Fibroblast of villous mesenchyme (primary cell): Measurements from ENCODE around the gene DOCK9. TPM values are rescaled to one million over a fixed set of nuclear protein-coding genes. Genes with fewer than 3 reads are reported as not detected.
A peak's percentile ranks its signal among the peaks of the same experiment; 100 is the strongest.

Experiments used
- DNase-seq: peaks from one replicate; pipeline ENCODE4 v3.0.0-alpha.2; 2010; ENCODE audit warnings: low read depth
- H3K4me3 ChIP-seq: 2 replicates; pipeline ENCODE4 v1.5.1; 2011; ENCODE audit warnings: low read depth, mild to moderate bottlenecking, low read length
- CTCF ChIP-seq: IDR thresholded peaks from 2 replicates; pipeline ENCODE4 v1.5.1; 2012; ENCODE audit warnings: low read depth, mild to moderate bottlenecking, low read length; ENCODE audit not compliant: insufficient read depth
- total RNA-seq: library from RNA; depleted of rRNA; stranded (reverse); fragments of >200 nt; gene quantifications from 2 replicates; pipeline ENCODE4 v1.2.3, GENCODE V29; 2012

The DOCK9 gene
- total RNA-seq, 1 donor: 14.7 TPM

DNA sequence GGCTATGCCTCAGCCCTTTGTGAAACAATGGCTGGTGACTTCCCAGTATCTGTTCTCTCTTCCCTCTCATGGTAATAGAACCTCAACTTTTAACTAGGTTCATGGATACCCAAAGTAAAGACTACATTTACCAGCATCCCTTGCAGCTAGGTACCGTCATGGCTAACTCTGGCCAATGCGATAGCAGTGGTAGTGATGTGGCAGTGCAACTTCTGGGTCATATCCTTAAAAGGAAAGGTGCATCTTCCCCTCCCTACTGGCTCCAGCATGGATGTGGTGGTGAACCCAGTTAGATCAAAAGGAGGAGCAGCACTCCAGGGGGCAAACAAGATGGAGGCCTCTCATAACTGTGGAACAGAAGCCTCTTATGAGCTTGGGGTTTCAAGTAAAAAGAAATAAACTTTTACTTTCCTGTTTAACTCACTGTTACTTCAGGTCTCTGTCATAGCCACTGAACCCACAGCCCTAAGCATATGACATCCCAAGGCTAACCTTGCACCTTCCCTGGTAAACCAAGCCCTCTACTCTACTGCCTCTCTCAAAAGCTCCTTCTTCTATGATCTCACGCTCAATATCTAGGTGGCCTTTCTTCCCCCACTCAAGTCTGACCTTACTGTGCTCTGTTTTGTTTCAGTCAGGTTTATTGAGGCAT lies 104.4 kb downstream of the DOCK9 start:
- TF ChIP-seq CTCF: no peak
- no peak for DNase-seq
- H3K4me3 ChIP-seq: no peak overlapping the region

GRCh38 chr13:98871727-98872126 lies 106.1 kb downstream of the DOCK9 start:
- no peak for DNase-seq
- no peak for TF ChIP-seq CTCF
- H3K4me3 ChIP-seq: no peak overlapping the region

- no peak overlapping the region for H3K4me3 ChIP-seq
- peak; percentile 23 for TF ChIP-seq CTCF
- DNase-seq: no peak
These were observed 108.3 kb downstream of the DOCK9 start for GRCh38 chr13:98869408-98870090.

- no peak for DNase-seq
- H3K4me3 ChIP-seq: no peak overlapping the region
- TF ChIP-seq CTCF: no peak
These were observed 108.9 kb downstream of the DOCK9 start for GRCh38 chr13:98868932-98869331.

GRCh38 chr13:98866882-98867281 lies 111.0 kb downstream of the DOCK9 start:
- DNase-seq: no peak
- H3K4me3 ChIP-seq: no peak overlapping the region
- peak; percentile 7 for TF ChIP-seq CTCF

GRCh38 chr13:98860491-98860890 lies 117.4 kb downstream of the DOCK9 start:
- no peak overlapping the region for H3K4me3 ChIP-seq
- DNase-seq: no peak
- TF ChIP-seq CTCF: no peak
